Body of pancreas (tissue), 4 donors: ENCODE measurements around the gene ZFYVE21.

ENCODE experiments used
- CTCF ChIP-seq, 7 experiments: fragments of 450-650 bp in 4 of 7; fragments of 200-600 bp in 3 of 7; sonication (generic) in 3 of 7; IDR thresholded peaks; one replicate each; pipeline ENCODE4 v1.5.1; 2016 to 2019; ENCODE audit warnings: antibody characterized with exemption in 7 of 7
- POLR2A ChIP-seq, 3 donors: fragments of 450-650 bp; IDR thresholded peaks; one replicate each; pipeline ENCODE4 v1.6.1; 2016; ENCODE audit warnings: antibody characterized with exemption in 3 of 3, mild to moderate bottlenecking in 2 of 3

GRCh38 chr14:103688441-103688840, 27.2 kb upstream of the ZFYVE21 start:
- TF ChIP-seq CTCF (IDR thresholded peaks at IDR 0.05), result no peak
- no peak for TF ChIP-seq POLR2A (IDR thresholded peaks at IDR 0.05)
